Skeletal muscle tissue (tissue), 4 donors: Measurements from ENCODE around the gene FGFR4. TPM values are rescaled to one million over a fixed set of nuclear protein-coding genes. Genes with fewer than 3 reads are reported as not detected.

Experiments used
- H3K27ac ChIP-seq: one replicate; pipeline ENCODE4 v1.7.0; 2013; ENCODE audit warnings: mild to moderate bottlenecking, low read depth, low read length, inconsistent platforms
- H3K27me3 ChIP-seq, 3 donors: one replicate each; pipeline ENCODE4 v1.7.0; 2013; ENCODE audit warnings: low read length in 3 of 3; ENCODE audit not compliant: control insufficient read depth in 3 of 3, insufficient read depth in 3 of 3
- H3K36me3 ChIP-seq, 3 donors: one replicate each; pipeline ENCODE4 v1.7.0; 2013; ENCODE audit warnings: low read length in 3 of 3; ENCODE audit not compliant: control insufficient read depth in 3 of 3, insufficient read depth in 3 of 3
- H3K4me1 ChIP-seq, 3 donors: one replicate each; pipeline ENCODE4 v1.7.0; 2013; ENCODE audit warnings: low read length in 3 of 3, mild to moderate bottlenecking in 3 of 3; ENCODE audit not compliant: control insufficient read depth in 3 of 3, insufficient read depth in 3 of 3
- H3K4me3 ChIP-seq, 3 donors: one replicate each; pipeline ENCODE4 v1.7.0; 2013; ENCODE audit warnings: low read length in 3 of 3
- H3K9ac ChIP-seq, 3 donors: one replicate each; pipeline ENCODE4 v1.7.0; 2013; ENCODE audit warnings: low read length in 3 of 3, mild to moderate bottlenecking in 3 of 3, moderate library complexity in 2 of 3, low read depth in 1 of 3
- H3K9me3 ChIP-seq, 3 donors: one replicate each; pipeline ENCODE4 v1.7.0; 2013; ENCODE audit warnings: low read length in 3 of 3; ENCODE audit not compliant: control insufficient read depth in 3 of 3
- total RNA-seq: library from RNA; depleted of rRNA; stranded (reverse); fragments of >200 nt; gene quantifications from one replicate; pipeline ENCODE4 v1.2.3, GENCODE V29; 2014
- donor health status: Osteomylitis.

FGFR4 gene
- total RNA-seq, 1 donor from 2014 or later: 51.1 TPM

- Histone ChIP-seq H3K4me1 (no peaks in the 10 kb centered on the region), H3K36me3 (peaks cover 18 to 36% (median 24%) of the 10 kb centered on the region in 3 donors), H3K4me3 (no peak overlapping the region), H3K9me3 (no peaks in the 10 kb centered on the region), H3K27me3 (no peaks in the 10 kb centered on the region), H3K27ac (no peak overlapping the region), H3K9ac (no peak overlapping the region)
These were observed 22.0 kb upstream of the FGFR4 start for GRCh38 chr5:177064500-177065277.

GRCh38 chr5:177065491-177065890 is 21.2 kb upstream of the FGFR4 start:
- Histone ChIP-seq H3K36me3 (peaks cover 18 to 33% (median 24%) of the 10 kb centered on the region in 3 donors), H3K9me3 (no peaks in the 10 kb centered on the region), H3K4me3 (no peak overlapping the region), H3K4me1 (no peaks in the 10 kb centered on the region), H3K27me3 (no peaks in the 10 kb centered on the region), H3K9ac (no peak overlapping the region), H3K27ac (no peak overlapping the region)

- H3K4me1 ChIP-seq: no peaks in the 10 kb centered on the region
- no peak overlapping the region for H3K9ac ChIP-seq
- H3K36me3 ChIP-seq: peaks cover 18 to 33% (median 24%) of the 10 kb centered on the region in 3 donors
- H3K9me3 ChIP-seq: no peaks in the 10 kb centered on the region
- H3K27me3 ChIP-seq: no peaks in the 10 kb centered on the region
- no peak overlapping the region for H3K4me3 ChIP-seq
- H3K27ac ChIP-seq: no peak overlapping the region
These were observed 20.5 kb upstream of the FGFR4 start for GRCh38 chr5:177066224-177066623.

GRCh38 chr5:177067503-177067902 is 19.2 kb upstream of the FGFR4 start:
- peaks cover 16 to 29% (median 18%) of the 10 kb centered on the region in 3 donors for H3K36me3 ChIP-seq
- no peak overlapping the region for H3K27ac ChIP-seq
- no peak overlapping the region for H3K9ac ChIP-seq
- H3K9me3 ChIP-seq: no peaks in the 10 kb centered on the region
- H3K4me3 ChIP-seq: no peak overlapping the region
- H3K4me1 ChIP-seq: peaks cover 0 to 2% (median 0%) of the 10 kb centered on the region in 3 donors
- no peaks in the 10 kb centered on the region for H3K27me3 ChIP-seq

- no peak overlapping the region for H3K27ac ChIP-seq
- no peak overlapping the region for H3K4me3 ChIP-seq
- H3K36me3 ChIP-seq: peaks cover under 1 to 3% (median 3%) of the 10 kb centered on the region in 3 donors
- peaks cover 0 to 2% (median 0%) of the 10 kb centered on the region in 3 donors for H3K4me1 ChIP-seq
- H3K9me3 ChIP-seq: no peaks in the 10 kb centered on the region
- no peak overlapping the region for H3K9ac ChIP-seq
- H3K27me3 ChIP-seq: no peaks in the 10 kb centered on the region
These were observed 16.1 kb upstream of the FGFR4 start for GRCh38 chr5:177070536-177071191.

- H3K36me3 ChIP-seq: no peaks in the 10 kb centered on the region
- peaks cover 0 to 2% (median 0%) of the 10 kb centered on the region in 3 donors for H3K4me1 ChIP-seq
- H3K27me3 ChIP-seq: no peaks in the 10 kb centered on the region
- no peak overlapping the region for H3K9ac ChIP-seq
- no peak overlapping the region for H3K4me3 ChIP-seq
- no peaks in the 10 kb centered on the region for H3K9me3 ChIP-seq
- no peak overlapping the region for H3K27ac ChIP-seq
These were observed 14.9 kb upstream of the FGFR4 start for GRCh38 chr5:177071666-177072385.

GRCh38 chr5:177077335-177077734 is 9.4 kb upstream of the FGFR4 start:
- H3K9me3 ChIP-seq: no peaks in the 10 kb centered on the region
- H3K27me3 ChIP-seq: peaks cover 3 to 6% (median 4%) of the 10 kb centered on the region in 3 donors
- no peak overlapping the region for H3K27ac ChIP-seq
- H3K36me3 ChIP-seq: no peaks in the 10 kb centered on the region
- no peaks in the 10 kb centered on the region for H3K4me1 ChIP-seq
- no peak overlapping the region for H3K9ac ChIP-seq
- no peak overlapping the region for H3K4me3 ChIP-seq

- H3K4me3 ChIP-seq: no peak overlapping the region
- H3K27me3 ChIP-seq: peaks cover 3 to 15% (median 11%) of the 10 kb centered on the region in 3 donors
- no peaks in the 10 kb centered on the region for H3K4me1 ChIP-seq
- H3K9me3 ChIP-seq: no peaks in the 10 kb centered on the region
- H3K27ac ChIP-seq: no peak overlapping the region
- H3K36me3 ChIP-seq: no peaks in the 10 kb centered on the region
- H3K9ac ChIP-seq: no peak overlapping the region
These were observed 7.1 kb upstream of the FGFR4 start for GRCh38 chr5:177079606-177080005.

GRCh38 chr5:177080265-177080664 is 6.5 kb upstream of the FGFR4 start:
- Histone ChIP-seq H3K9ac (no peak overlapping the region), H3K36me3 (no peaks in the 10 kb centered on the region), H3K27me3 (peaks cover 3 to 15% (median 13%) of the 10 kb centered on the region in 3 donors)

More at GRCh38 chr5:177080265-177080664, 6.5 kb upstream of the FGFR4 start:
- Histone ChIP-seq H3K4me1 (no peaks in the 10 kb centered on the region), H3K4me3 (no peak overlapping the region), H3K9me3 (no peaks in the 10 kb centered on the region), H3K27ac (no peak overlapping the region)
